ENCODE data around the gene RASGRP3. TPM values are rescaled to one million over a fixed set of nuclear protein-coding genes. Genes with fewer than 3 reads are reported as not detected.

Gene RASGRP3
- total RNA-seq, 1 experiment from 2014 or later: 0.34 TPM

DNA sequence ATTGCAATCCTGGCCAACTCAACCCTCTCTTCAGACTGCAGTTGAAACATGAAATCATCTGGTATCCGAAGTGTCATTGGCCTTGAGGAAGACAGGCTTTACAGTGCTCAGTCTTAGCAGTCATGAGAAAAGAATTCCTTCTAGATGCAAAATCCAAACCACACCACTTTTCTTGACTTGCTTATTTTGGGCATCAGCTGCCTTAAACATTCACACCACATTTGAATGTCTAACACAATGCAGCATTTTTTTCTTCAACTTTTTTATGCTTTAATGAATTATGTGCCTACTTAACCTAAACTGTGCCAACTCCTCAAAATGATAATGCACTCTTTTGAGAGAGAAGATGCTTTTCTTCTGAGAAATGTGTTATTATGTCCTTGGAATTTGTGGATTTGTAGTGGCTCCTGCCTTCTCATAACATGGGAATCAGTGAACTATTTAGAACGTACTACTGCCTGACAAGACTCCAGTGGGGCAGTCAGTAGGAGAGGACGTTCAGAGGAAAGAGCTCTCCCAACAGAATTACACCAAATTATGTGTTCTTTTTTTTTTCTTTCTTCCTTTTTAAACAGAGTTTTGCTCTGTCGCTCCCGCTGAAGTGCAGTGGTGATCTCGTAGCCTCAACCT, 125.9 kb downstream of the RASGRP3 start:
- Histone ChIP-seq H3K9me3 (ENCODE audit: low read depth, low read length, poor library complexity, severe bottlenecking) (no peaks in the 10 kb centered on the region), H3K36me3 (ENCODE audit: insufficient read depth, low read length, poor library complexity, severe bottlenecking) (no peaks in the 10 kb centered on the region), H3K27me3 (replicated peaks; ENCODE audit: insufficient read depth, low read depth, low read length, poor library complexity) (no peaks in the 10 kb centered on the region), H3K4me1 (ENCODE audit: insufficient read depth, low read length, poor library complexity, severe bottlenecking) (peaks cover 4% of the 10 kb centered on the region), H3K4me3 (ENCODE audit: low read depth, low read length, poor library complexity, severe bottlenecking) (no peak overlapping the region), H3K27ac (ENCODE audit: low read depth, low read length, poor library complexity, severe bottlenecking) (no peak overlapping the region)
- intact Hi-C loops (cut with micrococcal nuclease; ENCODE audit: unreplicated experiment): no loop called here
- no peak for TF ChIP-seq EZH2 (IDR thresholded peaks at IDR 0.05; ENCODE audit: borderline replicate concordance, low read depth, low read length, poor library complexity, severe bottlenecking)
- TF ChIP-seq, protein P1, sequence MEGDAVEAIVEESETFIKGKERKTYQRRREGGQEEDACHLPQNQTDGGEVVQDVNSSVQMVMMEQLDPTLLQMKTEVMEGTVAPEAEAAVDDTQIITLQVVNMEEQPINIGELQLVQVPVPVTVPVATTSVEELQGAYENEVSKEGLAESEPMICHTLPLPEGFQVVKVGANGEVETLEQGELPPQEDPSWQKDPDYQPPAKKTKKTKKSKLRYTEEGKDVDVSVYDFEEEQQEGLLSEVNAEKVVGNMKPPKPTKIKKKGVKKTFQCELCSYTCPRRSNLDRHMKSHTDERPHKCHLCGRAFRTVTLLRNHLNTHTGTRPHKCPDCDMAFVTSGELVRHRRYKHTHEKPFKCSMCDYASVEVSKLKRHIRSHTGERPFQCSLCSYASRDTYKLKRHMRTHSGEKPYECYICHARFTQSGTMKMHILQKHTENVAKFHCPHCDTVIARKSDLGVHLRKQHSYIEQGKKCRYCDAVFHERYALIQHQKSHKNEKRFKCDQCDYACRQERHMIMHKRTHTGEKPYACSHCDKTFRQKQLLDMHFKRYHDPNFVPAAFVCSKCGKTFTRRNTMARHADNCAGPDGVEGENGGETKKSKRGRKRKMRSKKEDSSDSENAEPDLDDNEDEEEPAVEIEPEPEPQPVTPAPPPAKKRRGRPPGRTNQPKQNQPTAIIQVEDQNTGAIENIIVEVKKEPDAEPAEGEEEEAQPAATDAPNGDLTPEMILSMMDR (conservative IDR thresholded peaks at IDR 0.05; ENCODE audit: low read depth, low read length): no peak
- DNase-seq (ENCODE audit: low spot score): no peak
- ChIA-PET POLR2A (ENCODE audit: low non-redundant PET) (interaction anchor here (0.6 kb wide), 1 partner anchor 209 kb away, joined by 4 read pairs; no protein-coding TSS in a partner anchor), CTCF (no interaction called here)
- BruUV-seq (replicated peaks): no TSS peak

GRCh38 chr2:33603416-33603815, 127.0 kb downstream of the RASGRP3 start:
- no peaks in the 10 kb centered on the region for H3K27me3 ChIP-seq (replicated peaks; ENCODE audit: insufficient read depth, low read depth, low read length, poor library complexity)
- BruUV-seq (replicated peaks): no TSS peak
- intact Hi-C loops (cut with micrococcal nuclease; ENCODE audit: unreplicated experiment): no loop called here
- ChIA-PET CTCF (no interaction called here), POLR2A (ENCODE audit: low non-redundant PET) (no interaction called here)
- no peaks in the 10 kb centered on the region for H3K4me1 ChIP-seq (ENCODE audit: insufficient read depth, low read length, poor library complexity, severe bottlenecking)
- no peak for TF ChIP-seq EZH2 (IDR thresholded peaks at IDR 0.05; ENCODE audit: borderline replicate concordance, low read depth, low read length, poor library complexity, severe bottlenecking)
- TF ChIP-seq, protein P1 (conservative IDR thresholded peaks at IDR 0.05; ENCODE audit: low read depth, low read length): no peak
- H3K27ac ChIP-seq (ENCODE audit: low read depth, low read length, poor library complexity, severe bottlenecking): no peak overlapping the region
- no peaks in the 10 kb centered on the region for H3K36me3 ChIP-seq (ENCODE audit: insufficient read depth, low read length, poor library complexity, severe bottlenecking)
- DNase-seq (ENCODE audit: low spot score): no peak
- no peak overlapping the region for H3K4me3 ChIP-seq (ENCODE audit: low read depth, low read length, poor library complexity, severe bottlenecking)
- H3K9me3 ChIP-seq (ENCODE audit: low read depth, low read length, poor library complexity, severe bottlenecking): no peaks in the 10 kb centered on the region

- no peak for DNase-seq (ENCODE audit: low spot score)
- no peaks in the 10 kb centered on the region for H3K36me3 ChIP-seq (ENCODE audit: insufficient read depth, low read length, poor library complexity, severe bottlenecking)
- no peak overlapping the region for H3K27ac ChIP-seq (ENCODE audit: low read depth, low read length, poor library complexity, severe bottlenecking)
- no TSS peak for BruUV-seq (replicated peaks)
- H3K4me1 ChIP-seq (ENCODE audit: insufficient read depth, low read length, poor library complexity, severe bottlenecking): no peaks in the 10 kb centered on the region
- H3K9me3 ChIP-seq (ENCODE audit: low read depth, low read length, poor library complexity, severe bottlenecking): no peaks in the 10 kb centered on the region
- no peak overlapping the region for H3K4me3 ChIP-seq (ENCODE audit: low read depth, low read length, poor library complexity, severe bottlenecking)
- TF ChIP-seq, protein P1 (conservative IDR thresholded peaks at IDR 0.05; ENCODE audit: low read depth, low read length): no peak
- TF ChIP-seq EZH2 (IDR thresholded peaks at IDR 0.05; ENCODE audit: borderline replicate concordance, low read depth, low read length, poor library complexity, severe bottlenecking): no peak
- ChIA-PET CTCF (no interaction called here), POLR2A (ENCODE audit: low non-redundant PET) (no interaction called here)
- intact Hi-C loops (cut with micrococcal nuclease; ENCODE audit: unreplicated experiment): no loop called here
- H3K27me3 ChIP-seq (replicated peaks; ENCODE audit: insufficient read depth, low read depth, low read length, poor library complexity): no peaks in the 10 kb centered on the region
Observed at GRCh38 chr2:33605056-33605455, 128.6 kb downstream of the RASGRP3 start.
